ENCODE measurements around the gene SGMS1. TPM values are rescaled to one million over a fixed set of nuclear protein-coding genes. Genes with fewer than 3 reads are reported as not detected.
A peak's percentile ranks its signal among the peaks of the same experiment; 100 is the strongest.

The SGMS1 gene
- total RNA-seq, 1 donor from 2014 or later, result 25.6 TPM

DNA sequence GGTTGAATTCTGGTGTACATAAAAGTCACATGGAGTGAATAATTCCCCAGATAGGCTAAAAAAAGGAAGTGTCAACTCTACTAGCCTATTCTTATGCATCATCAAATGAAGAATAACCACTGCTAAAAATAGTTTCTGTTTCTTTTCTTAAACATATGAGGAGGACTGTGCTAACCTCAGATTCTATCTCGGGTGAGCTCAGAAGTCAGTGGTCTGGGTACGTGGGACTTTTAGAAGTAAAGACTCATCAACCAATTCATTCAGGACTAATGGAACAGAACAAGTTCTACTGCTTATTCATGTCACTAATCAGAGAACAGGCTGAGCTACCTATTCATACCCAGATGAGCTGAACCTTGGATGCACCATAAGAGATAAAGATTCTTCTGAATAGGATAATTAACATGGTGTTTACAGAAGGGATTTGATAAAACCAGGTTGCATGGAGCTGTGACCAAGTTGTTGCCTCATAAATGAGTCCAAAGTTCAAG lies 362.9 kb downstream of the SGMS1 start:
- H3K9me3 Mint-ChIP-seq (ENCODE audit: unreplicated experiment), result peaks cover 6% of the 10 kb centered on the region
- H3K27me3 Mint-ChIP-seq (ENCODE audit: low read depth, unreplicated experiment), result peaks cover 15% of the 10 kb centered on the region
- peaks cover 4% of the 10 kb centered on the region for H3K4me1 Mint-ChIP-seq (ENCODE audit: low read depth, unreplicated experiment)
- Histone ChIP-seq H3K36me3 (ENCODE audit: insufficient read depth, low read length) (no peaks in the 10 kb centered on the region), H3K79me2 (ENCODE audit: insufficient read depth, low read length) (no peaks in the 10 kb centered on the region), H3K27me3 (ENCODE audit: insufficient read depth, low read length) (peaks cover 8% of the 10 kb centered on the region), H3K4me2 (ENCODE audit: low read length) (no peak overlapping the region), H3K4me3 (ENCODE audit: insufficient read depth, low read depth, low read length) (no peak overlapping the region), H3K9ac (ENCODE audit: low read length) (no peak overlapping the region), H4K20me1 (ENCODE audit: insufficient read depth, low read length) (no peaks in the 10 kb centered on the region), H2AFZ (ENCODE audit: low read depth, low read length) (no peak overlapping the region), H3K9me3 (ENCODE audit: insufficient read depth, low read depth, low read length) (no peaks in the 10 kb centered on the region), H3K27ac (ENCODE audit: low read depth, low read length) (no peak overlapping the region), H3K4me1 (ENCODE audit: insufficient read depth, low read length) (no peaks in the 10 kb centered on the region)
- H3K4me3 Mint-ChIP-seq (ENCODE audit: unreplicated experiment), result no peak overlapping the region
- no peaks in the 10 kb centered on the region for H3K36me3 Mint-ChIP-seq (ENCODE audit: low read depth, unreplicated experiment)
- no peak overlapping the region for H3K27ac Mint-ChIP-seq (ENCODE audit: unreplicated experiment)
- no peak for TF ChIP-seq EZH2 (IDR thresholded peaks at IDR 0.05; ENCODE audit: insufficient read depth, low read length)
- TF ChIP-seq, protein P1, sequence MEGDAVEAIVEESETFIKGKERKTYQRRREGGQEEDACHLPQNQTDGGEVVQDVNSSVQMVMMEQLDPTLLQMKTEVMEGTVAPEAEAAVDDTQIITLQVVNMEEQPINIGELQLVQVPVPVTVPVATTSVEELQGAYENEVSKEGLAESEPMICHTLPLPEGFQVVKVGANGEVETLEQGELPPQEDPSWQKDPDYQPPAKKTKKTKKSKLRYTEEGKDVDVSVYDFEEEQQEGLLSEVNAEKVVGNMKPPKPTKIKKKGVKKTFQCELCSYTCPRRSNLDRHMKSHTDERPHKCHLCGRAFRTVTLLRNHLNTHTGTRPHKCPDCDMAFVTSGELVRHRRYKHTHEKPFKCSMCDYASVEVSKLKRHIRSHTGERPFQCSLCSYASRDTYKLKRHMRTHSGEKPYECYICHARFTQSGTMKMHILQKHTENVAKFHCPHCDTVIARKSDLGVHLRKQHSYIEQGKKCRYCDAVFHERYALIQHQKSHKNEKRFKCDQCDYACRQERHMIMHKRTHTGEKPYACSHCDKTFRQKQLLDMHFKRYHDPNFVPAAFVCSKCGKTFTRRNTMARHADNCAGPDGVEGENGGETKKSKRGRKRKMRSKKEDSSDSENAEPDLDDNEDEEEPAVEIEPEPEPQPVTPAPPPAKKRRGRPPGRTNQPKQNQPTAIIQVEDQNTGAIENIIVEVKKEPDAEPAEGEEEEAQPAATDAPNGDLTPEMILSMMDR (IDR thresholded peaks at IDR 0.05; ENCODE audit: insufficient read depth, low read depth, low read length), result no peak
- DNase-seq (ENCODE audit: low read depth), result peak; percentile 63
- FAIRE-seq, result no peak

Other genes with a start within 250 kb of the SGMS1 start
- 5.9 and 7.6 TPM in 2 replicates for gene ASAH2B, start 116.0 kb upstream of the SGMS1 start, total RNA-seq